Glutamatergic neuron (in vitro differentiated cells): Measurements from ENCODE around the gene ACTR1B. TPM values are rescaled to one million over a fixed set of nuclear protein-coding genes. Genes with fewer than 3 reads are reported as not detected.
"Not testable (repeated sequence)": the region's sequence is repeated elsewhere in the genome, so short reads cannot be mapped to it uniquely, and the experiment has no call there.

Experiments used
- DNase-seq: peaks from one replicate; pipeline ENCODE4 v3.0.0; 2022
- H3K27ac Mint-ChIP-seq: one replicate; pipeline ENCODE4 v1.8.0; 2020; ENCODE audit warnings: mild to moderate bottlenecking, mixed read lengths, inconsistent platforms; ENCODE audit not compliant: unreplicated experiment
- H3K27me3 Mint-ChIP-seq: one replicate; pipeline ENCODE4 v1.8.0; 2020; ENCODE audit warnings: mild to moderate bottlenecking, moderate library complexity, mixed read lengths, inconsistent platforms; ENCODE audit not compliant: unreplicated experiment
- H3K36me3 Mint-ChIP-seq: one replicate; pipeline ENCODE4 v1.8.0; 2020; ENCODE audit warnings: mild to moderate bottlenecking, mixed read lengths, inconsistent platforms; ENCODE audit not compliant: unreplicated experiment
- H3K4me1 Mint-ChIP-seq: one replicate; pipeline ENCODE4 v1.8.0; 2020; ENCODE audit warnings: mild to moderate bottlenecking, low read depth, mixed read lengths, inconsistent platforms; ENCODE audit not compliant: unreplicated experiment
- H3K4me3 Mint-ChIP-seq: one replicate; pipeline ENCODE4 v1.8.0; 2020; ENCODE audit warnings: mild to moderate bottlenecking, mixed read lengths, inconsistent platforms; ENCODE audit not compliant: unreplicated experiment
- H3K9me3 Mint-ChIP-seq: one replicate; pipeline ENCODE4 v1.8.0; 2020; ENCODE audit warnings: mild to moderate bottlenecking, moderate library complexity, mixed read lengths, inconsistent platforms; ENCODE audit not compliant: unreplicated experiment
- total RNA-seq: library from RNA; stranded (reverse); fragmentation: NEBNext Ultra II Directional; extraction: Animal tissue kit (Norgen Biotek cat#: 25700); gene quantifications from one replicate; pipeline ENCODE4 v1.2.1, GENCODE V29; 2021; ENCODE audit not compliant: unreplicated experiment
- TF ChIP-seq, protein P1 (sequence below): fragments of 200-600 bp; sonication (generic); IDR thresholded peaks from one replicate; pipeline ENCODE4 v1.5.0; 2021; ENCODE audit not compliant: partially characterized antibody, unreplicated experiment

ACTR1B gene
- total RNA-seq, 1 donor from 2014 or later, result 104 TPM

DNA sequence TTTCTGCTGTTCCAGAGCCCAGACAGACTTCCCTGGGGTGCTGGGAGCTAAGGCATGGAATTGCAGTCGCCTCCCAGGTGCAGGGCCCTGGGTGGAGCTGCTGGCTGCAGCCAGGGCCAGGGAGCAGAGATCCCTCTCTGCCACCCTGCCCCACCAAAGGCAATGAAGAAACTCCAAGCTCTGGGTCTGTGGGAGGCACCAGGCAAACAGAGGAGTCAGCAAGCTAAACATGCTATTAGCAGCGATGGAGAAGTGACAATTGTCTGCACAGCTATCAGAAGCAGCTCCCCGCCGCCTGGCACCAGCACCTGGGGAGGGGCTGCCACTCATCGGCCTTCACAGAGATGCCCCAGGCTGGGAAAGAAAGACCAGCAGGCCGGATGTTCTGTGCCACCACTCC is 45.9 kb downstream of the ACTR1B start:
- H3K4me3 Mint-ChIP-seq, result no peak overlapping the region
- DNase-seq, result no peak
- H3K36me3 Mint-ChIP-seq, result peaks cover 5% of the 10 kb centered on the region
- no peak overlapping the region for H3K27ac Mint-ChIP-seq
- H3K9me3 Mint-ChIP-seq, result peaks cover 5% of the 10 kb centered on the region
- H3K4me1 Mint-ChIP-seq, result peaks cover 2% of the 10 kb centered on the region
- H3K27me3 Mint-ChIP-seq, result peaks cover 5% of the 10 kb centered on the region
- TF ChIP-seq, protein P1, sequence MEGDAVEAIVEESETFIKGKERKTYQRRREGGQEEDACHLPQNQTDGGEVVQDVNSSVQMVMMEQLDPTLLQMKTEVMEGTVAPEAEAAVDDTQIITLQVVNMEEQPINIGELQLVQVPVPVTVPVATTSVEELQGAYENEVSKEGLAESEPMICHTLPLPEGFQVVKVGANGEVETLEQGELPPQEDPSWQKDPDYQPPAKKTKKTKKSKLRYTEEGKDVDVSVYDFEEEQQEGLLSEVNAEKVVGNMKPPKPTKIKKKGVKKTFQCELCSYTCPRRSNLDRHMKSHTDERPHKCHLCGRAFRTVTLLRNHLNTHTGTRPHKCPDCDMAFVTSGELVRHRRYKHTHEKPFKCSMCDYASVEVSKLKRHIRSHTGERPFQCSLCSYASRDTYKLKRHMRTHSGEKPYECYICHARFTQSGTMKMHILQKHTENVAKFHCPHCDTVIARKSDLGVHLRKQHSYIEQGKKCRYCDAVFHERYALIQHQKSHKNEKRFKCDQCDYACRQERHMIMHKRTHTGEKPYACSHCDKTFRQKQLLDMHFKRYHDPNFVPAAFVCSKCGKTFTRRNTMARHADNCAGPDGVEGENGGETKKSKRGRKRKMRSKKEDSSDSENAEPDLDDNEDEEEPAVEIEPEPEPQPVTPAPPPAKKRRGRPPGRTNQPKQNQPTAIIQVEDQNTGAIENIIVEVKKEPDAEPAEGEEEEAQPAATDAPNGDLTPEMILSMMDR, result no peak

DNA sequence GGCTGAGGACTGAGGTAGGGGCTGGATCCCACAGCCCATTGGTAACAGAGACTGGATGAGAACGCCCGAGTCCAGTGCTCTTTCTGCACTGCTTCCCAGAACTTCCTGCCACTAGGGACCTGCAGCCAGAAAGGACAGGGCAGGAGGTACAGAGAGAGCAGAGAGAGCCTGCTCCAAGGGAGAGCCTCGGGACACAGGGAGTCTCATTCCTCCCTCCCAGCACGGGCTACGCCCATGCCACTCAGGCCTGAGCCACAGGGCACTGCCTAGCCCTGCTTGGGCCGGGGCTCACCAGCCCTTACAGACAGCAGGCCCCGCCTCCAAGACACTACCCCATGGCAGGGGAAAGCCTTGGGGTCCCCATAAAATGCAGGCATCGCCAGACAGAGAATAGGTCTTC is 48.1 kb downstream of the ACTR1B start:
- DNase-seq, result not testable (repeated sequence)

DNA sequence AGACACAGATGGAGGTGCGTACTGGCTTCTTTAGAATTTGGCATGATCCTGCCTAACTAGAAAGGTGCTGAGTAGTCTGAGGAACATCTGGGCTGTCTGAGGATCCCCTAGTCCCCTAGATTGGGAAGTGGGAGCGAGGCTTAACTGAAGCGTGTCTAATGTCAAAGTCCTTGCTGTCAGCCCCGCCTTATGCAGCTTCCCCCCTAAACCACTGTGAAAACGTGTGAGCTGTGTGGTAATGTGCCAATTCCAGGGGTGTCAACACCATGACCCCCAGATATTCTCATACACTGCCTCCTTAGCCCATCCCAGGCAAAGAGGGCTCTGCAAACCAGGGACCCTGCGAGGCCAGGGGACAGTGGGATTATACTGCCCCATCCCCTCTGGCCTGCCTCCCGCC is 51.9 kb downstream of the ACTR1B start:
- not testable (repeated sequence) for H3K27ac Mint-ChIP-seq, H3K4me3 Mint-ChIP-seq, H3K4me1 Mint-ChIP-seq, H3K36me3 Mint-ChIP-seq, DNase-seq, H3K27me3 Mint-ChIP-seq, H3K9me3 Mint-ChIP-seq

More for the DNA sequence above, 48.1 kb downstream of the ACTR1B start:
- not testable (repeated sequence) for H3K27me3 Mint-ChIP-seq, H3K27ac Mint-ChIP-seq, H3K4me1 Mint-ChIP-seq, H3K4me3 Mint-ChIP-seq, H3K36me3 Mint-ChIP-seq, H3K9me3 Mint-ChIP-seq

DNA sequence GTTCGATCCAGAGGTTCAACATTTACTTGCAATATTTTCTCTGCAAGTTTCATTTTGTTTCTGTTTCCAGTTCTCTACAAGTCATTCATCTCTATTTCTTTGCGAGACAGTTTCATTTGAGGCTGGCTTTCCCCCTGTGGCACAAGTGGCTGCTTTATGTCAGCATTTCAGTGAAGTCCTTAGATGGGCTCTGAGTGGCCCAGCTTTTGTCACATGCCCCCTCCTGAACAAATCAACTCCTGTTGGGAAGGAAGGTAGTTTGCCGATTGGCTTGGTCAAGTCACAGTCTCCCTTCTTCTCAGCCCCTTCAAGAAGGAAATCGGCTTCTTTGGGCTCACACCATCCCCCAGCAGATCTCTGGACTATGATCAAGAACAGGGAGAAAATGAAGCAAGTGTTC is 55.1 kb downstream of the ACTR1B start:
- H3K27ac Mint-ChIP-seq, result not testable (repeated sequence)

More for the DNA sequence above, 55.1 kb downstream of the ACTR1B start:
- H3K4me3 Mint-ChIP-seq, H3K27me3 Mint-ChIP-seq, H3K36me3 Mint-ChIP-seq, DNase-seq, H3K4me1 Mint-ChIP-seq, H3K9me3 Mint-ChIP-seq: not testable (repeated sequence)

Other genes with a start within 250 kb of the ACTR1B start
- gene ANKRD36B, start 74.2 kb downstream of the ACTR1B start, total RNA-seq, result 54.7 TPM
- 207 TPM for gene COX5B, start 18.0 kb downstream of the ACTR1B start, total RNA-seq
- gene C2orf92, start 5.7 kb upstream of the ACTR1B start, total RNA-seq, result 19.6 TPM
- gene ZAP70, start 49.5 kb upstream of the ACTR1B start, total RNA-seq, result 1.3 TPM